ENCODE results near the gene IFNA6.

- TF ChIP-seq CTCF (IDR thresholded peaks at IDR 0.05; ENCODE audit: control extremely low read depth in 1 of 3, insufficient read depth in 1 of 3, low read depth in 1 of 3, low read length in 3 of 3) (no peak), POLR2A (IDR thresholded peaks at IDR 0.05; ENCODE audit: control extremely low read depth in 1 of 2, low read depth in 2 of 2, low read length in 2 of 2) (no peak), TCF12 (IDR thresholded peaks at IDR 0.05; ENCODE audit: low read depth, low read length) (no peak), RNF2 (IDR thresholded peaks at IDR 0.05; ENCODE audit: borderline replicate concordance, low read depth, low read length, missing control alignments, poor library complexity, severe bottlenecking) (no peak), RBBP5 (IDR thresholded peaks at IDR 0.05; ENCODE audit: borderline replicate concordance, low read depth, low read length) (no peak), JUND (IDR thresholded peaks at IDR 0.05; ENCODE audit: low read length) (no peak), TEAD4 (IDR thresholded peaks at IDR 0.05; ENCODE audit: low read depth, low read length) (no peak), RAD21 (IDR thresholded peaks at IDR 0.05 in 1 of 2, conservative IDR thresholded peaks at IDR 0.05 in 1 of 2; ENCODE audit: low read depth in 2 of 2, low read length in 2 of 2) (no peak), BCL11A (IDR thresholded peaks at IDR 0.05; ENCODE audit: low read depth in 2 of 2, low read length in 2 of 2) (no peak), PHF8 (conservative IDR thresholded peaks at IDR 0.05; ENCODE audit: low read depth, low read length) (no peak), SUZ12 (IDR thresholded peaks at IDR 0.05; ENCODE audit: low read length) (no peak)
Measured at GRCh38 chr9:21314152-21314551, 36.5 kb downstream of the IFNA6 start.

Data from H1 (cell line).